Ascending aorta (tissue), 2 donors: ENCODE measurements around the gene SIGLEC5. TPM values are rescaled to one million over a fixed set of nuclear protein-coding genes. Genes with fewer than 3 reads are reported as not detected.

ENCODE experiments used
- DNase-seq, 2 donors: peaks; one replicate each; pipeline ENCODE4 v3.0.0-alpha.2; 2019; ENCODE audit warnings: low spot score in 2 of 2
- H3K27ac ChIP-seq, 2 donors: fragments of 200-600 bp; sonication (generic); one replicate each; pipeline ENCODE4 v1.5.1; 2016 to 2017; ENCODE audit warnings: mild to moderate bottlenecking in 1 of 2
- H3K27me3 ChIP-seq: fragments of 200-600 bp; sonication (generic); one replicate; pipeline ENCODE4 v1.5.1; 2017
- H3K36me3 ChIP-seq, 2 donors: fragments of 200-600 bp; sonication (generic); one replicate each; pipeline ENCODE4 v1.5.1; 2016
- H3K4me1 ChIP-seq, 2 donors: fragments of 200-600 bp; sonication (generic); one replicate each; pipeline ENCODE4 v1.5.1; 2016 to 2017; ENCODE audit warnings: mild to moderate bottlenecking in 1 of 2
- H3K4me3 ChIP-seq, 2 donors: fragments of 200-600 bp; sonication (generic); one replicate each; pipeline ENCODE4 v1.5.1; 2016 to 2017; ENCODE audit warnings: mild to moderate bottlenecking in 1 of 2
- H3K9me3 ChIP-seq, 2 donors: fragments of 200-600 bp; sonication (generic); one replicate each; pipeline ENCODE4 v1.5.1; 2016
- intact Hi-C: fragments of 100-400 bp; cut with DNase I; formaldehyde crosslinking; loops from one replicate; pipeline ENCODE4 v1.15.1; 2023
- total RNA-seq: library from RNA; depleted of rRNA; stranded (reverse); fragments of >200 nt; gene quantifications from one replicate; pipeline ENCODE4 v1.1.0, GENCODE V29; 2016
- TF ChIP-seq, protein P1 (sequence below), 3 experiments: fragments of 200-600 bp in 2 of 3; fragments of 450-650 bp in 1 of 3; sonication (generic) in 2 of 3; IDR thresholded peaks; one replicate each; pipeline ENCODE4 v1.5.1; 2016 to 2019; ENCODE audit warnings: antibody characterized with exemption in 3 of 3, mild to moderate bottlenecking in 1 of 3, moderate library complexity in 1 of 3

SIGLEC5 gene
- total RNA-seq, 1 donor from 2014 or later, result not detected

DNA sequence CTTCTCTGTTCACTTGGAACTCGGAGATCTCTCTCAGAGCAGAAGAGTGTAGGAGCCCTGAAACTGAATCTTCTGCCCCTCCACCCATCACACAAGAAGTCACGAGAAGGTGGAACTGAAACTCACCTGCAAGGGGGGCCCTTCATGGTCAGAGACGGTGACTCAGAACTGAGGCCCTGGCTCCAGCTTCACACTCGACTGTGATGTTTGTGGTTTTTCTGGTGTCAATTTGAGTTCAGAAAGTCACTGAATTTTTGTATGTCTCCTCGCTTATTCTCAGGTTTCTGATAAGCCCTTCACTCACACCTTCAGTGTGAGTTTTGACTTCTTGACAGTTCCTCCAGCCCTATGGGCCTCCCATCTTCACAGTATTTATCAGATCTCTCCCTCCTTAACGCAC lies 23.1 kb downstream of the SIGLEC5 start:
- Histone ChIP-seq H3K4me1 (no peaks in the 10 kb centered on the region), H3K9me3 (no peaks in the 10 kb centered on the region), H3K36me3 (no peaks in the 10 kb centered on the region), H3K4me3 (no peak overlapping the region), H3K27ac (no peak overlapping the region), H3K27me3 (no peaks in the 10 kb centered on the region)
- TF ChIP-seq, protein P1, sequence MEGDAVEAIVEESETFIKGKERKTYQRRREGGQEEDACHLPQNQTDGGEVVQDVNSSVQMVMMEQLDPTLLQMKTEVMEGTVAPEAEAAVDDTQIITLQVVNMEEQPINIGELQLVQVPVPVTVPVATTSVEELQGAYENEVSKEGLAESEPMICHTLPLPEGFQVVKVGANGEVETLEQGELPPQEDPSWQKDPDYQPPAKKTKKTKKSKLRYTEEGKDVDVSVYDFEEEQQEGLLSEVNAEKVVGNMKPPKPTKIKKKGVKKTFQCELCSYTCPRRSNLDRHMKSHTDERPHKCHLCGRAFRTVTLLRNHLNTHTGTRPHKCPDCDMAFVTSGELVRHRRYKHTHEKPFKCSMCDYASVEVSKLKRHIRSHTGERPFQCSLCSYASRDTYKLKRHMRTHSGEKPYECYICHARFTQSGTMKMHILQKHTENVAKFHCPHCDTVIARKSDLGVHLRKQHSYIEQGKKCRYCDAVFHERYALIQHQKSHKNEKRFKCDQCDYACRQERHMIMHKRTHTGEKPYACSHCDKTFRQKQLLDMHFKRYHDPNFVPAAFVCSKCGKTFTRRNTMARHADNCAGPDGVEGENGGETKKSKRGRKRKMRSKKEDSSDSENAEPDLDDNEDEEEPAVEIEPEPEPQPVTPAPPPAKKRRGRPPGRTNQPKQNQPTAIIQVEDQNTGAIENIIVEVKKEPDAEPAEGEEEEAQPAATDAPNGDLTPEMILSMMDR (IDR thresholded peaks at IDR 0.05), result no peak
- DNase-seq, result no peak
- intact Hi-C loops, result no loop called here

DNA sequence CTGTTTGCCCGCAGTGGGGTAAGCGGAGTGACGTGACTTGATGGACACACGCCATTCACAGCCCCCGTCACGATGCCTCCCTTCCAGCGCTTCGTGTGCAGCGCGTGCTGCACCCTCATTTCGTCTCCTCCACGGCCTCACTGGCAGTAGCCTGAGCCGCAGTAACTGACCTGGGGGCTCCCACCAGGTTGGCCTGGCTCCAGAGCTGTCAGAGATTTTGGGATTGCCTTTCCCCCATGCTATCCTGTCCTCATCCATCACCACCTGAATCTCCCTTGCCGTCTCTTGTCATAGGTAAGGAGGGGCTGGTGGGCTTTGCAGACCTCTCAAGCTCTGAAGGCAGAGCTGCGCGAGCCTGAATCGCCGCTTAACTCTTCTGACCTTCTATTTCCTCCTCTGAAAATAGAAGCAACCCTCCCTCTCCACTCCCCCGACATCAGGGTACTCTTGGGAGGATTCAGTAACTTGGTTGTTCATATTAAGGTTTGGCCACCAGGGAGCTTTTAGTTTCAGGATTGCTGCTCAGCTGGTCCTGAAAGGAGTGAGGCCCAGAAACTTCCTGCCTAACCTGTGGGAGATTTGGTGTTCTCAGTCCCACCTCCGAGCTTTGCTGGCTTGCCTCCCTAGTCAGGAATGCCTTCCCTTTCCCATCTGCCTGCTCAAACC lies 27.9 kb downstream of the SIGLEC5 start:
- no peak for DNase-seq
- Histone ChIP-seq H3K27ac (no peak overlapping the region), H3K36me3 (no peaks in the 10 kb centered on the region), H3K9me3 (no peaks in the 10 kb centered on the region), H3K27me3 (no peaks in the 10 kb centered on the region), H3K4me3 (no peak overlapping the region), H3K4me1 (no peaks in the 10 kb centered on the region)
- TF ChIP-seq, protein P1 (IDR thresholded peaks at IDR 0.05), result no peak
- intact Hi-C loops, result no loop called here

DNA sequence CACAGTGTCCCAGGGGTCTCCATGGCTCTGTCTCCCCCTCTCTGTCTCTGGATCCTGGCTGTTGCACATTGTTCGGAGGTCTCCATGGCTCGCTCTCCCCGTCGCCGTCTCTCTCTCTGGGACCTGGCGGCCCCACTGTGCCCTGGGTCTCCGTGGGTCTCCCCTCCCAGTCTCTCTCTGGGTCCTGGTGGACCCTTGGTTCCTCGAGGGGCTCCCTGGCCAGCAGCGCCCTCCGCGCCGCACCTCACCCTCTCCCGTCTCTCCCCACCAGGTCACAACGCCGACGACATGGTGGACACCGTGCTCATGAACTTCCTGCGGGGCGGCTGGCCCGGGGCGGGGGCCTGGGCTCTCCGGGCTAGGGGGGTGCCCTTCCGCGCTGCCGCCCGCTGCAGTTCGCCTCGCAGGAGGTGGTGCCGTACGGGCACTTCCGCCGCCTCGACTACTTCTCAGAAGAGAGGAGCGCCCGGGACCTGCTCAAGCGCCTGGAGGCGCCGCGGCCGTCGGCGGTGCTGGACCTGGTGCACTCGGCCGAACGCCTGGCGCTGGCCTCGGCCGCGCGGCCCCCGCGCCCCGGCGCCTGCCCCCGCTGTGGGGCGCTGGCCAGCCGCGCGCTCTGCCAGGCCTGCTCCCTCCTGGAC lies 29.1 kb downstream of the SIGLEC5 start:
- Histone ChIP-seq H3K27ac (no peak overlapping the region), H3K4me3 (no peak overlapping the region), H3K9me3 (no peaks in the 10 kb centered on the region), H3K27me3 (no peaks in the 10 kb centered on the region), H3K4me1 (no peaks in the 10 kb centered on the region), H3K36me3 (no peaks in the 10 kb centered on the region)
- DNase-seq, result no peak
- intact Hi-C loops, result no loop called here
- TF ChIP-seq, protein P1 (IDR thresholded peaks at IDR 0.05), result no peak

DNA sequence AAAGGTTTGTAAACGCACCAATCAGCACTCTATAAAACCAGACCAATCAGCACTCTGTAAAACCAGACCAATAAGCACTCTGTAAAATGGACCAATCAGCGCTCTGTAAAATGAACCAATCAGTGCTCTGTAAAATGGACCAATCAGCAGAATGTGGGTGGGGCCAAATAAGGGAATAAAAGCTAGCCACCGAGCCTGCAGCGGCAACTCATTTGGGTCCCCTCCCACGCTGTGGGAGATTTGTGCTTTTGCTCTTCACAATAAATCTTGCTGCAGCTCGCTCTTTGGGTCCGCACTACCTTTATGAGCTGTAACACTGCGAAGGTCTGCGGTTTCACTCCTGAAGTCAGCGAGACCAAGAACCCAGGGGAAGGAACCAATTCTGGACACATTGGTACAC lies 31.1 kb downstream of the SIGLEC5 start:
- TF ChIP-seq, protein P1 (IDR thresholded peaks at IDR 0.05), result no peak
- H3K27me3 ChIP-seq, result no peaks in the 10 kb centered on the region
- no peak for DNase-seq

DNA sequence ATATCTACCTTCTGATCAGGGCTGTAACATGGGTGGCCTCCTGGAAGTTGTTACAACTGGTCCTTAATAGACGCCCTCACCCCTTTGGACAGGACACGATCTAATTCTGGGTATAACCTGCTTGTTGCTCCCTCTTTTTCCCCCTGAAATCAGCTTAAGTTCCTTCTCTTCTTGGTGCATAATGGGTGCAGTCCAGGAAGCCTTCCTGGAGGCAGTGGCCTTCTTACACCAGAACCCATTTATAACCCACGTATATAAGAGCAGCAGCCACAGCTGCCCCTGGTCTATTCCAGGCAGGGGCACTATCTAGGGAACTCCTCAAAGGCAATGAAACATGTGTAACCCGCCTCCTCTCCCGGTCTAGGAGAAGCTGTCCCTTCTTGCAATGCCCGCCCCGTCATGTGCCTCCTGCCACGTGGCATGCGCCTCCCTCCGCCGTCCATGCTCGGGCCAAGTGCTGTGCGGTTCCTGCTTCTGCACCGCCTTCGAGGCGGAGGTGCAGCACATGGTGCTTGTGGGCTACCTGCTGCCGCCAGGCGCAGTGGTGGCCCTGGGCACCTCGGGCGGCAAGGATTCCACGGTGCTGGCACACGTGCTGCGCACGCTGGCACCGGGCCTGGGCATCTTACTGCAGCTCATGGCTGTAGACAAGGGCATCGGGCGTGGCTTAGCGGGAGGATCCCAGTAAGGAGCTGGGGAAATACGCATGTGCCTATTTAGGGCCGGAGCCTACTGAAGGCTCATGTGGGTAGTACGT lies 31.9 kb downstream of the SIGLEC5 start:
- H3K27ac ChIP-seq, result no peak overlapping the region
- H3K4me3 ChIP-seq, result no peak overlapping the region
- peaks cover 8 to 9% of the 10 kb centered on the region in 2 donors for H3K4me1 ChIP-seq
- TF ChIP-seq, protein P1 (IDR thresholded peaks at IDR 0.05), result no peak
- H3K27me3 ChIP-seq, result no peaks in the 10 kb centered on the region
- H3K36me3 ChIP-seq, result no peaks in the 10 kb centered on the region
- H3K9me3 ChIP-seq, result no peaks in the 10 kb centered on the region
- no peak for DNase-seq
- intact Hi-C loops, result loop anchor here (10.0 kb wide), 2 partner anchors 234 to 794 kb away; partner anchors contain the start of genes CLDND2 and ETFB

More for the DNA sequence above, 31.1 kb downstream of the SIGLEC5 start:
- H3K4me3 ChIP-seq, result no peak overlapping the region
- intact Hi-C loops, result loop anchor here (10.0 kb wide), 2 partner anchors 234 to 794 kb away; partner anchors contain the start of genes CLDND2 and ETFB
- no peaks in the 10 kb centered on the region for H3K36me3 ChIP-seq
- no peaks in the 10 kb centered on the region for H3K9me3 ChIP-seq
- no peak overlapping the region for H3K27ac ChIP-seq
- peaks cover 3 to 4% of the 10 kb centered on the region in 2 donors for H3K4me1 ChIP-seq
